ENCODE data around the gene VCL. TPM values are rescaled to one million over a fixed set of nuclear protein-coding genes. Genes with fewer than 3 reads are reported as not detected.

The VCL gene
- total RNA-seq, 4 donors from 2014 or later, result 53.3 to 90.4 (median 63.1) TPM

DNA sequence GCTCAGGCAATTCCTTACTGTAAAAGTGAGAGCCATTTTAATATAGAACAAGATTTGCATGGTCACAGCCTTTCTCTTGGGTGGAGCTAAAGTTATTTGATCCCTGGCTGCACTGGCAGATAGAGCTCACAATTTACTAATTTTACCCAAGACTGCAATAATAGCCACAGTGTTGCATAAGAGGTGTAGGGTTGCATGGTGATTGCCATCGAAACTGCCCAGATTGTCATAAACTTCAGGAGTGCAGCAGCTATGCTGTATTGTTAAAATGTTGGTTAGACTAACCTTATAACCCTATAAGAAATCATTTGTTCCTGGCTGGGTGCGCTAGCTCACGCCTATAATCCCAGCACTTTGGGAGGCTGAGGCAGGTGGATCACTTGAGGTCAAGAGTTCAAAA lies 50.0 kb downstream of the VCL start:
- intact Hi-C loops (cut with DNase I; ENCODE audit: low total_unique reads), result no loop called here
- 77 to 87% methylated on average over 3 of the region's 3 CpGs for WGBS, 2 donors
- H3K4me3 ChIP-seq (ENCODE audit: low read depth, poor library complexity, severe bottlenecking), result no peak overlapping the region
- DNase-seq (ENCODE audit: low spot score in 2 of 2), result no peak
- TF ChIP-seq, protein P1, sequence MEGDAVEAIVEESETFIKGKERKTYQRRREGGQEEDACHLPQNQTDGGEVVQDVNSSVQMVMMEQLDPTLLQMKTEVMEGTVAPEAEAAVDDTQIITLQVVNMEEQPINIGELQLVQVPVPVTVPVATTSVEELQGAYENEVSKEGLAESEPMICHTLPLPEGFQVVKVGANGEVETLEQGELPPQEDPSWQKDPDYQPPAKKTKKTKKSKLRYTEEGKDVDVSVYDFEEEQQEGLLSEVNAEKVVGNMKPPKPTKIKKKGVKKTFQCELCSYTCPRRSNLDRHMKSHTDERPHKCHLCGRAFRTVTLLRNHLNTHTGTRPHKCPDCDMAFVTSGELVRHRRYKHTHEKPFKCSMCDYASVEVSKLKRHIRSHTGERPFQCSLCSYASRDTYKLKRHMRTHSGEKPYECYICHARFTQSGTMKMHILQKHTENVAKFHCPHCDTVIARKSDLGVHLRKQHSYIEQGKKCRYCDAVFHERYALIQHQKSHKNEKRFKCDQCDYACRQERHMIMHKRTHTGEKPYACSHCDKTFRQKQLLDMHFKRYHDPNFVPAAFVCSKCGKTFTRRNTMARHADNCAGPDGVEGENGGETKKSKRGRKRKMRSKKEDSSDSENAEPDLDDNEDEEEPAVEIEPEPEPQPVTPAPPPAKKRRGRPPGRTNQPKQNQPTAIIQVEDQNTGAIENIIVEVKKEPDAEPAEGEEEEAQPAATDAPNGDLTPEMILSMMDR (IDR thresholded peaks at IDR 0.05), result no peak
- no peak for TF ChIP-seq POLR2A (IDR thresholded peaks at IDR 0.05)

DNA sequence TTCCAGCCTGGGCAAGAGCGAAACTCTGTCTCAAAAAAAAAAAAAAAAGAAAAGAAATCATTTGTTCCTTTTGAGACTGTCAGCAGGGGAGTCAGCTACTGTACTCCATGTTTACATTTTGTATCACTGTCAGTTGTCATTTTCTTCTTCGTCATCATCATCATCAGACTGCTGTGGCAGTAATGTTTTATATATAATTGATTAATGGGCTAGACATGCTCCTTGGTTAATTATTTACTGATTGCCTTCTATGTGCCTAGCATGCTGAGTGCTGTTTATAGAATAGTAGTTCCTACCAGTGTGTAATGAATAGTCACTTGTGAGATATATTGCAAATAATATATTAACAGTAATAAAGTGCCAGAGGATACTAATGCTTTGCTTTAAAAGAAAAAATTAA lies 50.5 kb downstream of the VCL start:
- no peak overlapping the region for H3K4me3 ChIP-seq (ENCODE audit: low read depth, poor library complexity, severe bottlenecking)
- no peak for TF ChIP-seq POLR2A (IDR thresholded peaks at IDR 0.05)
- TF ChIP-seq, protein P1 (IDR thresholded peaks at IDR 0.05), result no peak
- no peak for DNase-seq (ENCODE audit: low spot score in 2 of 2)
- intact Hi-C loops (cut with DNase I; ENCODE audit: low total_unique reads), result no loop called here
- 89 to 96% methylated on average over 2 of the region's 2 CpGs for WGBS, 2 donors

DNA sequence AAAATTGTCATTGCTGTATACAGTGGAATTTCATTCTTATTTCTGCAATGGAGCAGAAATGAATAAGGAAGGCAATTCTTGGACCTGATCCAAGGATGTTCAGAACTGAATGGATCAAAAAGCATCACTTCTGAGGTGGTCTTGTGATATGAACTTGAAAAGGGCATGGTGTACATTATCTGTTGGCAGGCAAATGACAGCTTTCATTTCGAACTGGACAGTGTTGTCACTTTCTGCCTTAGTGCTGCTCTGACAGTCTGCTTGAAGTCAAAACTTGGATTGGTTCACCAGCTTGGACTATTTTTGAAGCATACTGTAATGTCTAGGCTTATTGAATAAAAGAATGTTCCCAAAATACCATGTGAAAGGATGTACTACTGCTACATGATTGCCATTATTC lies 52.0 kb downstream of the VCL start:
- intact Hi-C loops (cut with DNase I; ENCODE audit: low total_unique reads), result no loop called here
- no peak overlapping the region for H3K4me3 ChIP-seq (ENCODE audit: low read depth, poor library complexity, severe bottlenecking)
- TF ChIP-seq, protein P1 (IDR thresholded peaks at IDR 0.05), result no peak
- no peak for TF ChIP-seq POLR2A (IDR thresholded peaks at IDR 0.05)
- DNase-seq (ENCODE audit: low spot score in 2 of 2), result no peak
- 46 to 55% methylated on average over 1 of the region's 1 CpG for WGBS, 2 donors

DNA sequence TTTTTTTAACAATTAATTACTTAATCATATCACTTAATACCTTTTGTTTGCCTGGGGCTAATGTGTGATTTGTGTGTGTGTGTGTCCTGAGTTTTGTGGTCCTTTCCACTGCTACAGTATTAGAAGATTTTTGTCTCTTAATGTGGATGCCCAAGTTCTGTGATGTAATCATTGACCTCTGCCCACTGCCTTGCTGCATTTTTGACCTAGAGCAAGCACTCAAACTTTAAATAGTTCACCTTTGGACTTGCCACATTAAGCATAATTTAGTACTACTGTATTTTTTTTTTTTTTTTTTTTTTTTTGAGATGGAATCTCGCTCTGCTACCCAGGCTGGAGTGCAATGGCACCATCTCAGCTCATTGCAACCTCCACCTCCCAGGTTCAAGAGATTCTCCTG lies 52.7 kb downstream of the VCL start:
- WGBS, 2 donors, result 75 to 100% methylated on average over 1 of the region's 1 CpG
- DNase-seq (ENCODE audit: low spot score in 2 of 2), result no peak
- intact Hi-C loops (cut with DNase I; ENCODE audit: low total_unique reads), result no loop called here

DNA sequence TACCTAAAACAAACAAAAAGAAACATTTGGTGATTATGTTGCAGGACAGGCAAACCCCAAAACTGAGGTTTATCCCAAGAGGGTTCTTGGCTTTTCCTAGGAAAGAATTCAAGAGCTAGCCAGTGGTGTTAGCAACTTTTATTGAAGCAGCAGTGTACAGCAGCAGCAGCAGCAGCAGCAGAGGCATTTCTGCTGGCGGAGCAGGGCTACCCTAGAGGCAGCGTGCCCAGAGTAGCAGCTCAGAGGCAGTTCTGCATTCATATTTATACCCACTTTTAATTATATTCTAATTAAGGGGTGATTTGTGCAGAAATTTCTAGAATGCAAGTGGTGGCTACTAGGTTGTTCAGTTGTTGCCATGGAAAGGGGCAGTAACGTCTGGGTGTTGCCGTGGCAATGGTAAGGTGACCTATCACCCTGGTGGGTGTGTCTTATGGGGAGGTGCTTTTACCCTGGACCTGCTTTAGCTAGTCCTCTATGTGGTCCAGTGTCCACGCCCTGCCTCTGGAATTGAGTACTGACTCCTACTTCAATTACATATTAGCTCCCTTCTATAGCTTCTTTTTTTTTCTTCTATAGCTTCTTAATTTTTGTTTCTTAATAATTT lies 53.9 kb downstream of the VCL start:
- intact Hi-C loops (cut with DNase I; ENCODE audit: low total_unique reads), result no loop called here
- H3K4me3 ChIP-seq (ENCODE audit: low read depth, poor library complexity, severe bottlenecking), result no peak overlapping the region
- WGBS, 2 donors, result 71 to 84% methylated on average over 5 of the region's 5 CpGs
- TF ChIP-seq POLR2A (IDR thresholded peaks at IDR 0.05), result no peak
- TF ChIP-seq, protein P1 (IDR thresholded peaks at IDR 0.05), result no peak
- no peak for DNase-seq (ENCODE audit: low spot score in 2 of 2)

More for the DNA sequence above, 52.7 kb downstream of the VCL start:
- TF ChIP-seq, protein P1 (IDR thresholded peaks at IDR 0.05), result no peak
- no peak for TF ChIP-seq POLR2A (IDR thresholded peaks at IDR 0.05)
- no peak overlapping the region for H3K4me3 ChIP-seq (ENCODE audit: low read depth, poor library complexity, severe bottlenecking)

DNA sequence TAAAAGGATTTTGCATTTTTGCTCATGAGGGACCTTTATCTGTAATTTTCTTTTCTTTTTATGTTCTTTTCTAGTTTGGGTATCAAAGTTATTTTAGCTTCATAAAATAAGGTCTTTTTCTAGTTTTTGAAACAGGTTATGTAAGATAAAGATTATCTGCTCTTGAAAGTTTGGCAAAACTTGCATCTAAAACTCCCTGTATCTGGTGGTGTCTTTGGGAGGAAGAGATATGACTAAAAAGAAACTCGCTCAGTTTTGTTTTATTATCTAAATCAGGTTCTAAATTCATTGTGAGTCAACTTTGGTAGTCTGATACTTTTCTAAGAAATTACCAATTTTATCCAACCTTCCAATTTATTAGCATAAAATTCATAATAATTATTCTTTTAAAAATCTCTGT lies 55.1 kb downstream of the VCL start:
- no peak for DNase-seq (ENCODE audit: low spot score in 2 of 2)

More for the DNA sequence above, 55.1 kb downstream of the VCL start:
- intact Hi-C loops (cut with DNase I; ENCODE audit: low total_unique reads), result no loop called here
- TF ChIP-seq POLR2A (IDR thresholded peaks at IDR 0.05), result no peak
- TF ChIP-seq, protein P1 (IDR thresholded peaks at IDR 0.05), result no peak
- WGBS, 2 donors, result 81 to 83% methylated on average over 1 of the region's 1 CpG
- no peak overlapping the region for H3K4me3 ChIP-seq (ENCODE audit: low read depth, poor library complexity, severe bottlenecking)
